NCI-H345 treated with DMSO at 0.1 percent for 48 hours (cell line): Measurements from ENCODE around the gene SEC23A.
"Not testable (repeated sequence)": the region's sequence is repeated elsewhere in the genome, so short reads cannot be mapped to it uniquely, and the experiment has no call there.

Experiments
- DNase-seq: peaks from one replicate; lab custom pipeline; 2025; ENCODE audit not compliant: unreplicated experiment; lab: John Stamatoyannopoulos, UW

Gene SEC23A

GRCh38 chr14:39094515-39094914, 8.5 kb downstream of the SEC23A start:
- DNase-seq = no peak

- no peak for DNase-seq
Measured at GRCh38 chr14:39091716-39092115, 11.3 kb downstream of the SEC23A start.

GRCh38 chr14:39090548-39091111, 12.4 kb downstream of the SEC23A start:
- DNase-seq = no peak

GRCh38 chr14:39087493-39087892, 15.5 kb downstream of the SEC23A start:
- DNase-seq = no peak

GRCh38 chr14:39085933-39086332, 17.1 kb downstream of the SEC23A start:
- no peak for DNase-seq

- DNase-seq = no peak
Measured at GRCh38 chr14:39083127-39083526, 19.9 kb downstream of the SEC23A start.

GRCh38 chr14:39080886-39081285, 22.1 kb downstream of the SEC23A start:
- no peak for DNase-seq

- DNase-seq = no peak
Measured at GRCh38 chr14:39071096-39071495, 31.9 kb downstream of the SEC23A start.

- no peak for DNase-seq
Measured at GRCh38 chr14:39069923-39070322, 33.1 kb downstream of the SEC23A start.

- not testable (repeated sequence) for DNase-seq
Measured at GRCh38 chr14:39069169-39069805, 33.7 kb downstream of the SEC23A start.

- DNase-seq = no peak
Measured at GRCh38 chr14:39060818-39061437, 42.1 kb downstream of the SEC23A start.

- no peak for DNase-seq
Measured at GRCh38 chr14:39055786-39056474, 47.1 kb downstream of the SEC23A start.

GRCh38 chr14:39052869-39053454, 50.1 kb downstream of the SEC23A start:
- not testable (repeated sequence) for DNase-seq

- no peak for DNase-seq
Measured at GRCh38 chr14:39050389-39050788, 52.6 kb downstream of the SEC23A start.

- DNase-seq = not testable (repeated sequence)
Measured at GRCh38 chr14:39045889-39046288, 57.1 kb downstream of the SEC23A start.

- DNase-seq = no peak
Measured at GRCh38 chr14:39043352-39043943, 59.6 kb downstream of the SEC23A start.

- DNase-seq = no peak
Measured at GRCh38 chr14:39040529-39040928, 62.5 kb downstream of the SEC23A start.

GRCh38 chr14:39038542-39038941, 64.5 kb downstream of the SEC23A start:
- no peak for DNase-seq

- DNase-seq = no peak
Measured at GRCh38 chr14:39036760-39037159, 66.3 kb downstream of the SEC23A start.

GRCh38 chr14:39035336-39035735, 67.7 kb downstream of the SEC23A start:
- no peak for DNase-seq
